ENCODE measurements around the gene CSNK2A2. TPM values are rescaled to one million over a fixed set of nuclear protein-coding genes. Genes with fewer than 3 reads are reported as not detected.

CSNK2A2 gene
- total RNA-seq: 10 to 100 TPM; 47.5 to 53.8 TPM
- long read RNA-seq, transcript CSNK2A2-201 (12 exons, 1,701 nt): major isoform, 5 of 15 reads
- long read RNA-seq, partial matches to known transcripts: 5 of 15 reads
- long read RNA-seq, other reads (novel, unspliced or antisense): 5 of 15 reads

GRCh38 chr16:58198022-58198683, at the start of gene CSNK2A2:
CSNK2A2 (minus strand) TSS chr16:58198106; CDS start chr16:58197736, 370 bp downstream.
- ATAC-seq (peak; percentile 96), DNase-seq (peak; percentile 69 to 80)
- intact Hi-C loops (cut with DNase I, micrococcal nuclease): loop anchor here in 1 of 2 donors (10.0 kb wide), 2 partner anchors 63 to 173 kb away; partner anchors contain the start of gene MMP15

GRCh38 chr16:58243528-58244004, 45.7 kb upstream of the CSNK2A2 start:
- intact Hi-C loops (cut with DNase I, micrococcal nuclease): loop anchor here in 1 of 2 donors (10.0 kb wide), 1 partner anchor 219 kb away; the partner anchor contains the start of gene MMP15
- ATAC-seq (no peak), DNase-seq (no peak)

GRCh38 chr16:58236831-58237230, 38.9 kb upstream of the CSNK2A2 start:
- ATAC-seq (no peak), DNase-seq (no peak)
- intact Hi-C loops (cut with DNase I, micrococcal nuclease): no loop called here

- ATAC-seq (peak; percentile 98), DNase-seq (peak; percentile 61 to 83)
- intact Hi-C loops (cut with DNase I, micrococcal nuclease): no loop called here
Measured at GRCh38 chr16:58236231-58236690, 38.4 kb upstream of the CSNK2A2 start.

GRCh38 chr16:58235663-58236062, 37.8 kb upstream of the CSNK2A2 start:
- ATAC-seq (no peak), DNase-seq (no peak)
- intact Hi-C loops (cut with DNase I, micrococcal nuclease): no loop called here

- no peak for ATAC-seq
- no peak for DNase-seq
- intact Hi-C loops (cut with DNase I, micrococcal nuclease): no loop called here
Measured at GRCh38 chr16:58234831-58235595, 37.1 kb upstream of the CSNK2A2 start.

- DNase-seq: no peak
- intact Hi-C loops (cut with DNase I, micrococcal nuclease): no loop called here
- ATAC-seq: no peak
Measured at GRCh38 chr16:58230259-58230658, 32.4 kb upstream of the CSNK2A2 start.

- intact Hi-C loops (cut with DNase I, micrococcal nuclease): no loop called here
- ATAC-seq: no peak
- no peak for DNase-seq
Measured at GRCh38 chr16:58226790-58227189, 28.9 kb upstream of the CSNK2A2 start.

GRCh38 chr16:58225965-58226602, 28.2 kb upstream of the CSNK2A2 start:
- intact Hi-C loops (cut with DNase I, micrococcal nuclease): no loop called here
- DNase-seq (no peak), ATAC-seq (no peak)

- intact Hi-C loops (cut with DNase I, micrococcal nuclease): no loop called here
- no peak for DNase-seq
- ATAC-seq: no peak
Measured at GRCh38 chr16:58222532-58223316, 24.8 kb upstream of the CSNK2A2 start.

GRCh38 chr16:58219432-58219831, 21.5 kb upstream of the CSNK2A2 start:
- no peak for ATAC-seq
- intact Hi-C loops (cut with DNase I, micrococcal nuclease): no loop called here
- no peak for DNase-seq

- ATAC-seq: no peak
- intact Hi-C loops (cut with DNase I, micrococcal nuclease): no loop called here
- DNase-seq: no peak
Measured at GRCh38 chr16:58218786-58219185, 20.9 kb upstream of the CSNK2A2 start.

- no peak for ATAC-seq
- no peak for DNase-seq
- intact Hi-C loops (cut with DNase I, micrococcal nuclease): no loop called here
Measured at GRCh38 chr16:58217311-58217925, 19.5 kb upstream of the CSNK2A2 start.

- intact Hi-C loops (cut with DNase I, micrococcal nuclease): no loop called here
- ATAC-seq: no peak
- DNase-seq: no peak
Measured at GRCh38 chr16:58212824-58213655, 15.1 kb upstream of the CSNK2A2 start.

GRCh38 chr16:58211846-58212245, 13.9 kb upstream of the CSNK2A2 start:
- intact Hi-C loops (cut with DNase I, micrococcal nuclease): no loop called here
- DNase-seq (no peak), ATAC-seq (no peak)

GRCh38 chr16:58211245-58211644, 13.3 kb upstream of the CSNK2A2 start:
- intact Hi-C loops (cut with DNase I, micrococcal nuclease): no loop called here
- no peak for ATAC-seq
- no peak for DNase-seq

GRCh38 chr16:58205276-58206036, 7.5 kb upstream of the CSNK2A2 start:
- DNase-seq: no peak
- intact Hi-C loops (cut with DNase I, micrococcal nuclease): no loop called here

More at GRCh38 chr16:58205276-58206036, 7.5 kb upstream of the CSNK2A2 start:
- no peak for ATAC-seq

Measured in left colon (tissue), 2 donors.